ENCODE data around the gene TNIK. TPM values are rescaled to one million over a fixed set of nuclear protein-coding genes. Genes with fewer than 3 reads are reported as not detected.

The TNIK gene
- total and polyA plus RNA-seq, 3 donors from 2014 or later, result 39.3 to 99.6 (median 83.5) TPM

DNA sequence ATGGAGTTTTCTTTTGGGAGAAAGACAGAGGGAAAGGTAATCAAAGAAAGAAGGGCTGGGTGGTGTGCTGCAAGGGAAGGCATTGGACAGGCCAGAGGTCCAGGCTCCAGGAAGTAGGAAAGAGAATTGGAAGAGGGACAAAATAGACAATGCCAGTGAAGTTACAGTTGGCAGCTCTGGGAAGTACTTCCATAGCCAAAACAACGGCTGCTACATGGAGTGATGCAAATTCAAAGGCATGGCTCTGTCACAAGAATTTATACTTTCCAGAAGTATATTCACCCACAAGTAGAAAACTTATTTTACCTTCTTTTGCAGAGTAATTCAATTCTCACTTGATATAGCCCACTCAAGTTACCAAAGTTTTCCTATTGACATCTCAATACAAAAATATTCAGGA, 191.5 kb downstream of the TNIK start:
- Histone ChIP-seq H3K4me3 (no peak overlapping the region), H3K27me3 (no peaks in the 10 kb centered on the region), H3K36me3 (ENCODE audit: low read depth, missing control alignments) (no peaks in the 10 kb centered on the region), H3K4me1 (peaks cover 13% of the 10 kb centered on the region), H3K27ac (no peak overlapping the region), H3K9me3 (no peaks in the 10 kb centered on the region)
- intact Hi-C loops (cut with DNase I; ENCODE audit: low total_unique reads), result no loop called here
- TF ChIP-seq CTCF (IDR thresholded peaks at IDR 0.05), result no peak
- no peak for TF ChIP-seq POLR2A (IDR thresholded peaks at IDR 0.05)
- 71 to 90% methylated on average over 1 of the region's 1 CpG for WGBS, 2 donors
- DNase-seq, result no peak

DNA sequence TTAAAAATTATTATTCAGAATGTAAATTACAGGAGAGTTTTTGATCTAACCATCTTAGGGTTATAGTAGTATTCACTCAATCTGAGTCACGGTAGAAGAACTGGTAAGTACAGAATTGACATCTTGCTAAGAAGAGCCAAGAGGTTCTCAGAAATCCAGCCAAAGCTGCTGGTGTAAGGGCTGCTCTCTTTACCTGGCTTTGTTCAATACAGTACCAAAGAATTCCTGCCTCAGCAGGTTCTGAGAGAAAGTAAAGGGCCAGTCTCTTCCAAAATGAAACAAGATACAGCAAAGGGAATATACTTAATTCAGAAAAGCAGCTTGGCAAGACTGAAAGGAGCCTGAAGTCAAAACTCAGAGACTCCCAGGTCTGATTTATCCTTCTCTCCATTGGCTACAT, 193.1 kb downstream of the TNIK start:
- WGBS, 2 donors, result 61 to 70% methylated on average over 1 of the region's 1 CpG
- Histone ChIP-seq H3K9me3 (no peaks in the 10 kb centered on the region), H3K4me1 (peaks cover 13% of the 10 kb centered on the region), H3K4me3 (no peak overlapping the region), H3K36me3 (ENCODE audit: low read depth, missing control alignments) (no peaks in the 10 kb centered on the region), H3K27ac (no peak overlapping the region), H3K27me3 (no peaks in the 10 kb centered on the region)
- intact Hi-C loops (cut with DNase I; ENCODE audit: low total_unique reads), result no loop called here
- no peak for TF ChIP-seq CTCF (IDR thresholded peaks at IDR 0.05)
- TF ChIP-seq POLR2A (IDR thresholded peaks at IDR 0.05), result no peak
- DNase-seq, result no peak

DNA sequence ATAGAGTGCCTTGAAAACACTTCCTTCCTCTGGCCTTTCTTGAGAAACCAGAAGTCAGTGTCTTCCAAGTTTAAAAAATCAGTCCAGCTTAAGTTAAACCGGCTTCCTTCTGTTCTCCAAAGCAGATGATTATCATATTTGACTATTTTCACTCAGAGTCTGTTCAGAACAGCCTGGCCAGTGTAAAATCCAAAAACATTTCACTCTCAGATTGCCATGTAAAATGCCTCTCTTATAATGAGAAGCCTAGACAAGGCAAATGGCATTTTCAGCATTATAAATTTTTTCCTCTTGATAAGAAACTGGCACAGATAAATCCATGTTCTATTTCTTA, 193.5 kb downstream of the TNIK start:
- Histone ChIP-seq H3K9me3 (no peaks in the 10 kb centered on the region), H3K4me3 (no peak overlapping the region), H3K27ac (no peak overlapping the region), H3K4me1 (peaks cover 13% of the 10 kb centered on the region), H3K36me3 (ENCODE audit: low read depth, missing control alignments) (no peaks in the 10 kb centered on the region), H3K27me3 (no peaks in the 10 kb centered on the region)
- 30 to 40% methylated on average over 1 of the region's 1 CpG for WGBS, 2 donors
- no peak for DNase-seq
- intact Hi-C loops (cut with DNase I; ENCODE audit: low total_unique reads), result no loop called here
- TF ChIP-seq POLR2A (IDR thresholded peaks at IDR 0.05), result no peak
- no peak for TF ChIP-seq CTCF (IDR thresholded peaks at IDR 0.05)

- TF ChIP-seq CTCF (IDR thresholded peaks at IDR 0.05) (no peak), POLR2A (IDR thresholded peaks at IDR 0.05) (no peak)
- no peak overlapping the region for H3K4me3 ChIP-seq
- peaks cover 13% of the 10 kb centered on the region for H3K4me1 ChIP-seq
- H3K27me3 ChIP-seq, result no peaks in the 10 kb centered on the region
- DNase-seq, result no peak
- no peaks in the 10 kb centered on the region for H3K36me3 ChIP-seq (ENCODE audit: low read depth, missing control alignments)
- 74 to 86% methylated on average over 3 to 4 of the region's 4 CpGs for WGBS, 2 donors
- intact Hi-C loops (cut with DNase I; ENCODE audit: low total_unique reads), result no loop called here
- no peak overlapping the region for H3K27ac ChIP-seq
- no peaks in the 10 kb centered on the region for H3K9me3 ChIP-seq
Observed at GRCh38 chr3:171266034-171266739, 194.0 kb downstream of the TNIK start.

DNA sequence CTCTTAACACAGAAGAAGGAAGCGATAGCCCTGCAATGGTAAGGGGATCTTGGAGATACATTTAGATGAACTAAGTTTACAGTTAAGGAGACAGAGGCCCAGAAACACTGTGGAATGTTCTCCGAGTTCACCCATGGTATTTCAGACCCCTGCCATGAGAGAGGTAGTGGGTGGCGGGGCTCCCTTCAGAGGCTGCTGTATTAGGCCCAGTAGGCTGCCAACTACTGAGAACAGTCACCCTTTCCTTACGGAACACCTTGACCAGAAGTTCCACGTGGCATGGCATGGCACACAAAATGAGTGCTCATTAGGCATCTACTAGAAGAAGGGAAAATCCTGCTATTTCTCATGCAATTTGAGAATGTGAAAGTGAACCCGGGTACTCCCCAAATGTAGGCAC, 195.4 kb downstream of the TNIK start:
- DNase-seq, result no peak
- Histone ChIP-seq H3K27me3 (no peaks in the 10 kb centered on the region), H3K4me1 (peaks cover 13% of the 10 kb centered on the region), H3K9me3 (no peaks in the 10 kb centered on the region), H3K4me3 (no peak overlapping the region), H3K27ac (no peak overlapping the region), H3K36me3 (ENCODE audit: low read depth, missing control alignments) (no peaks in the 10 kb centered on the region)
- intact Hi-C loops (cut with DNase I; ENCODE audit: low total_unique reads), result no loop called here
- WGBS, 2 donors, result 84 to 96% methylated on average over 6 of the region's 6 CpGs
- no peak for TF ChIP-seq CTCF (IDR thresholded peaks at IDR 0.05)
- TF ChIP-seq POLR2A (IDR thresholded peaks at IDR 0.05), result no peak
